Endothelial cell of umbilical vein (primary cell): ENCODE measurements around the gene PDGFA. TPM values are rescaled to one million over a fixed set of nuclear protein-coding genes. Genes with fewer than 3 reads are reported as not detected.
"Not testable (repeated sequence)": the region's sequence is repeated elsewhere in the genome, so short reads cannot be mapped to it uniquely, and the experiment has no call there.

Experiments
- BruUV-seq: library from RNA; stranded (reverse); fragments of 400-500 nt; replicated peaks from 2 replicates; lab custom pipeline; 2021; lab: Mats Ljungman, UMichigan
- CTCF ChIA-PET: fragments of 300-600, 350-600 bp; sonication (Branson Sonifier 250); formaldehyde crosslinking; loops from one replicate; lab custom pipeline; 2021; ENCODE audit warnings: antibody characterized with exemption, inconsistent platforms; lab: Charles Lee
- POLR2A ChIA-PET: fragments of 300-600, 350-600 bp; sonication (Branson Sonifier 250); formaldehyde crosslinking; loops from one replicate; lab custom pipeline; 2021; ENCODE audit warnings: antibody characterized with exemption, inconsistent platforms; lab: Charles Lee
- DNase-seq: peaks from one replicate; pipeline ENCODE4 v3.0.0-alpha.2; 2011; ENCODE audit warnings: low read depth, low spot score
- FAIRE-seq: peaks from 2 replicates; lab custom pipeline; 2011; peaks lifted over from hg19 to GRCh38; lab: Jason Lieb, UNC
- H2AFZ ChIP-seq: 2 replicates; pipeline ENCODE4 v1.6.0; 2012; ENCODE audit warnings: low read depth, low read length, control low read depth, inconsistent platforms
- H3K27ac ChIP-seq: 2 replicates; pipeline ENCODE4 v1.5.1; 2011; ENCODE audit warnings: low read depth, mild to moderate bottlenecking, control low read depth, low read length, moderate library complexity; ENCODE audit not compliant: insufficient read depth
- H3K27me3 ChIP-seq, 2 experiments: 2 replicates each; pipeline versions ENCODE4 v1.6.0 to v1.6.1; 2011; ENCODE audit warnings: low read length in 2 of 2, mixed read lengths in 1 of 2; ENCODE audit not compliant: control insufficient read depth in 2 of 2, insufficient read depth in 2 of 2
- H3K36me3 ChIP-seq, 2 experiments: 2 replicates in 1 of 2; 3 replicates in 1 of 2; pipeline ENCODE4 v1.5.1; 2011; ENCODE audit warnings: low read length in 2 of 2, mild to moderate bottlenecking in 1 of 2, moderate library complexity in 1 of 2; ENCODE audit not compliant: control insufficient read depth in 2 of 2, insufficient read depth in 2 of 2; ENCODE audit errors: extremely low read depth in 1 of 2
- H3K4me1 ChIP-seq: 3 replicates; pipeline ENCODE4 v1.5.1; 2011; ENCODE audit warnings: mild to moderate bottlenecking, low read length; ENCODE audit not compliant: control insufficient read depth, insufficient read depth; ENCODE audit errors: extremely low read depth
- H3K4me2 ChIP-seq: 2 replicates; pipeline ENCODE4 v1.6.1; 2011; ENCODE audit warnings: low read length, control low read depth, mixed read lengths; ENCODE audit not compliant: insufficient read depth
- H3K4me3 ChIP-seq, 3 experiments: fragments of 200-600 bp in 1 of 3; sonication (generic), shearing (Covaris generic) in 1 of 3; replicated peaks in 1 of 3; 2 replicates each; pipeline ENCODE4 v1.5.1; 2011 to 2016; ENCODE audit warnings: control low read depth in 3 of 3, low read length in 3 of 3, mild to moderate bottlenecking in 2 of 3, inconsistent platforms in 1 of 3, low read depth in 1 of 3, moderate library complexity in 1 of 3; ENCODE audit not compliant: insufficient read depth in 1 of 3
- H3K79me2 ChIP-seq: 2 replicates; pipeline ENCODE4 v1.6.0; 2012; ENCODE audit warnings: low read length, inconsistent platforms; ENCODE audit not compliant: control insufficient read depth, insufficient read depth
- H3K9ac ChIP-seq: replicated peaks from 2 replicates; pipeline ENCODE3; 2011; ENCODE audit warnings: low read length, control low read depth; ENCODE audit not compliant: insufficient read depth; ENCODE audit errors: extremely low read depth
- H3K9me1 ChIP-seq: replicated peaks from 3 replicates; pipeline ENCODE4 v1.6.0; 2011; ENCODE audit warnings: mild to moderate bottlenecking, low read length; ENCODE audit not compliant: control insufficient read depth, insufficient read depth; ENCODE audit errors: extremely low read depth
- H3K9me3 ChIP-seq: replicated peaks from 2 replicates; pipeline ENCODE4 v1.5.1; 2012; ENCODE audit warnings: low read length, inconsistent platforms; ENCODE audit not compliant: control insufficient read depth, insufficient read depth
- H4K20me1 ChIP-seq: replicated peaks from 2 replicates; pipeline ENCODE3; 2011; ENCODE audit warnings: mild to moderate bottlenecking, low read length; ENCODE audit not compliant: control insufficient read depth, insufficient read depth; ENCODE audit errors: extremely low read depth
- CTCF ChIP-seq, 2 donors: IDR thresholded peaks; 1 replicate in 1 of 2; 2 replicates in 1 of 2; pipeline ENCODE4 v1.5.1; 2011; ENCODE audit warnings: low read length in 2 of 2, mild to moderate bottlenecking in 2 of 2, moderate library complexity in 2 of 2, control low read depth in 1 of 2, inconsistent platforms in 1 of 2, low read depth in 1 of 2; ENCODE audit not compliant: insufficient read depth in 1 of 2; ENCODE audit errors: extremely low read depth in 1 of 2
- GATA2 ChIP-seq: IDR thresholded peaks from 2 replicates; pipeline ENCODE4 v1.7.0; 2011; ENCODE audit warnings: low read depth, mild to moderate bottlenecking, moderate library complexity, mixed read lengths, low read length; ENCODE audit not compliant: insufficient read length, insufficient read depth
- MYC ChIP-seq: IDR thresholded peaks from one replicate; pipeline ENCODE4 v1.6.1; 2011; ENCODE audit warnings: mild to moderate bottlenecking, low read depth, low read length
- dilution Hi-C: fragments of 300-500 bp; cut with MboI; formaldehyde crosslinking; loops from one replicate; pipeline ENCODE4 v1.15.0; 2019; ENCODE audit warnings: low sequenced_read_pairs; ENCODE audit not compliant: extremely low pct_ligation_motif_present
- intact Hi-C: fragments of 100-400 bp; cut with micrococcal nuclease; formaldehyde crosslinking; loops from one replicate; pipeline ENCODE4 v1.10.0; 2022
- polyA plus RNA-seq, 4 experiments: library from polyadenylated mRNA; depleted of rRNA in 3 of 4; stranded (reverse) in 3 of 4; unstranded in 1 of 4; fragments of >200 nt; gene quantifications; 2 replicates each; pipeline versions ENCODE4 v1.2.1 to v1.2.3, GENCODE V29; 2011 to 2012; ENCODE audit warnings: missing spikeins in 1 of 4
- total RNA-seq: library from RNA; stranded (reverse); gene quantifications from 2 replicates; pipeline ENCODE4 v1.2.3, GENCODE V29; 2021

PDGFA gene
- total and polyA plus RNA-seq, 2 donors (not counting 3 experiments of a cell fraction or from before 2014, with no cell fraction given): 17.4 to 62.4 TPM

- no peaks in the 10 kb centered on the region for H3K9me1 ChIP-seq
- H3K9me3 ChIP-seq: no peaks in the 10 kb centered on the region
- DNase-seq (no peak), FAIRE-seq (no peak)
- H3K4me1 ChIP-seq: no peaks in the 10 kb centered on the region
- H3K27me3 ChIP-seq: no peaks in the 10 kb centered on the region
- no peaks in the 10 kb centered on the region for H4K20me1 ChIP-seq
- dilution Hi-C loops (no loop called here), intact Hi-C loops (no loop called here)
- POLR2A ChIA-PET: interaction anchor here (0.8 kb wide), 1 partner anchor 67 kb away, joined by 3 read pairs; no protein-coding TSS in a partner anchor
- H3K4me2 ChIP-seq: no peak overlapping the region
- H3K27ac ChIP-seq: no peak overlapping the region
- H2AFZ ChIP-seq: no peak overlapping the region
- BruUV-seq: no TSS peak
- H3K9ac ChIP-seq: no peak overlapping the region
- TF ChIP-seq MYC: no peak
- TF ChIP-seq GATA2: no peak
- TF ChIP-seq CTCF (IDR thresholded peaks at IDR 0.05; ENCODE audit: extremely low read depth in 1 of 2, insufficient read depth in 1 of 2, low read depth in 1 of 2, low read length in 2 of 2): no peak
- no peaks in the 10 kb centered on the region for H3K36me3 ChIP-seq
- H3K4me3 ChIP-seq: no peak overlapping the region
- H3K79me2 ChIP-seq: no peaks in the 10 kb centered on the region
- CTCF ChIA-PET: interaction anchor here (1.0 kb wide), 1 partner anchor 10 kb away, joined by 4 read pairs; no protein-coding TSS in a partner anchor
Observed at GRCh38 chr7:552868-553635, 33.4 kb upstream of the PDGFA start.

GRCh38 chr7:552151-552867 is 32.7 kb upstream of the PDGFA start:
- H3K79me2 ChIP-seq, H3K9me1 ChIP-seq, intact Hi-C loops, DNase-seq, H4K20me1 ChIP-seq, H3K9me3 ChIP-seq, BruUV-seq, H3K9ac ChIP-seq, H2AFZ ChIP-seq, H3K27me3 ChIP-seq, FAIRE-seq, H3K4me1 ChIP-seq, H3K27ac ChIP-seq, H3K4me2 ChIP-seq, dilution Hi-C loops, H3K4me3 ChIP-seq, H3K36me3 ChIP-seq: not testable (repeated sequence)
- ChIA-PET CTCF (interaction anchor here (1.0 kb wide), 1 partner anchor 9 kb away, joined by 4 read pairs; no protein-coding TSS in a partner anchor), POLR2A (interaction anchor here (0.8 kb wide), 1 partner anchor 67 kb away, joined by 3 read pairs; no protein-coding TSS in a partner anchor)

GRCh38 chr7:551615-551970 is 31.9 kb upstream of the PDGFA start:
- H3K9me3 ChIP-seq, H3K27me3 ChIP-seq, H3K27ac ChIP-seq, CTCF ChIA-PET, H3K4me3 ChIP-seq, BruUV-seq, intact Hi-C loops, dilution Hi-C loops, FAIRE-seq, DNase-seq, H3K9ac ChIP-seq, H3K4me1 ChIP-seq, H2AFZ ChIP-seq, H3K9me1 ChIP-seq, H3K79me2 ChIP-seq, H3K4me2 ChIP-seq, H3K36me3 ChIP-seq, H4K20me1 ChIP-seq, POLR2A ChIA-PET: not testable (repeated sequence)
